Measurements from ENCODE around the gene HYDIN. TPM values are rescaled to one million over a fixed set of nuclear protein-coding genes. Genes with fewer than 3 reads are reported as not detected.

Gene HYDIN
- total RNA-seq, 1 donor from 2014 or later, result 2.7 TPM

DNA sequence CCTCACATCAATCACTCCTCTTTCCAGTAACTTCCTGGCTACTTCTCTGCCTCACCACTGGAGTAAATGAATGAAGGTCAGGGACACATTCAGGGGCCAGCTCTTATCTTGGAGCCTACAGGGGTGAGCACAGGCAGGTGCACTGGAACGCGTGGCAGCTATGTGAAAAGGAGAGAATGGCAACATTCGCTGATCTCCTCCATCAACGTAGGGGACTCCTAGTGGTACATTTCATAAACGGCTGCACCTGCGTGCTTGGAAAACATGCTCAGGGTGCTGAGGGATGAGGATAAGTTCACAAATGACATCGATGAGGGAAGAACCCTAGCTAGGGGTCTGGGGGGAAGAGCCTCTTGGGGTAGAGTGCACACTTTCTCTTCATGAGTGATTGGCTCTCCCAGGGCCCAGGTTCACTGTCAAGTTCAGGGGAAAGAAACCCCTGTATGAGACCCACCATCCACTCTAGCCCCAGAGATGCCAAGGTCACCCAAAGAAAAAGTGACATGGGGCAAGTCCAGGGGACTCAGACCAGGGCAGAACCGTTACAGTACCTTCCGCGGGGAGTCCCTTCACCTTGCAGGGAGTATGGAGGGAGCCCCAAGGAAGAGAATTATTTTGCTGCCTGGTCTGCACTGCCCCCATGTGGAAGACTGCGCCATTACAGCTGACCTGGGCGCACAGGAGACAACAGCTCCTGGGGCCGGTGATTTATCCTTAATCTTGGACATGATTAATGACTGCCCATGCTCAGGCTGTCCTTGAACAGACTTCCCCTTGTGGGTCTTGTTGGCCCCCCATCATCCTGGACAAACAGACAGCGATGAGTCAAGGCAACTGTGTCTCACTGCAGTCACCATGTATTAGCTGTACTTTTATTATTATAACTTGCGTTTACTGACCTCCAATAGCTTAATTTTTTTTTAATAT, 459.6 kb downstream of the HYDIN start:
- intact Hi-C loops (cut with DNase I), result loop anchor here (10.0 kb wide), 1 partner anchor 96 kb away; no protein-coding TSS in a partner anchor
- DNase-seq (peak; percentile 75), ATAC-seq (peak; percentile 91)
- Histone ChIP-seq H3K27ac (no peak overlapping the region), H3K4me1 (no peaks in the 10 kb centered on the region), H3K9me3 (no peaks in the 10 kb centered on the region), H3K4me3 (no peak overlapping the region), H3K36me3 (peaks cover 62% of the 10 kb centered on the region), H3K27me3 (no peaks in the 10 kb centered on the region)
- TF ChIP-seq, protein P1, sequence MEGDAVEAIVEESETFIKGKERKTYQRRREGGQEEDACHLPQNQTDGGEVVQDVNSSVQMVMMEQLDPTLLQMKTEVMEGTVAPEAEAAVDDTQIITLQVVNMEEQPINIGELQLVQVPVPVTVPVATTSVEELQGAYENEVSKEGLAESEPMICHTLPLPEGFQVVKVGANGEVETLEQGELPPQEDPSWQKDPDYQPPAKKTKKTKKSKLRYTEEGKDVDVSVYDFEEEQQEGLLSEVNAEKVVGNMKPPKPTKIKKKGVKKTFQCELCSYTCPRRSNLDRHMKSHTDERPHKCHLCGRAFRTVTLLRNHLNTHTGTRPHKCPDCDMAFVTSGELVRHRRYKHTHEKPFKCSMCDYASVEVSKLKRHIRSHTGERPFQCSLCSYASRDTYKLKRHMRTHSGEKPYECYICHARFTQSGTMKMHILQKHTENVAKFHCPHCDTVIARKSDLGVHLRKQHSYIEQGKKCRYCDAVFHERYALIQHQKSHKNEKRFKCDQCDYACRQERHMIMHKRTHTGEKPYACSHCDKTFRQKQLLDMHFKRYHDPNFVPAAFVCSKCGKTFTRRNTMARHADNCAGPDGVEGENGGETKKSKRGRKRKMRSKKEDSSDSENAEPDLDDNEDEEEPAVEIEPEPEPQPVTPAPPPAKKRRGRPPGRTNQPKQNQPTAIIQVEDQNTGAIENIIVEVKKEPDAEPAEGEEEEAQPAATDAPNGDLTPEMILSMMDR (IDR thresholded peaks at IDR 0.05), result peak; percentile 96

DNA sequence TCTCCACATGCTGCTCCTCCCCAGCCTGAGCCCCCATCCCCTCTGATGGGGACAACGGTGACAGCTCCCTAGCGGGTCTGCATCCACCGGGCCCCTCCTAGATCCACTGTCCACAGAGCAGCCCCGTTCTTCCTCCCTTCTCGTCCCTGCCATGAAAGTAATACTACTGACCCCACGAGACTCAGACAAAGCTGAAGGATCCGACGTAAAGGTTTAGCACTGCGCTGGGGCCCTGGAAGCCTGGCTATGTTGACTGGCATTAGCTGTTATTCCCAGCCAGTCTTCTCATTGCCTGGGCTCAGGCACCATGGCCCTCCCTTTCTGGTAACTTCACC, 460.3 kb downstream of the HYDIN start:
- no peak for DNase-seq
- no peak for ATAC-seq
- H3K36me3 ChIP-seq, result peaks cover 61% of the 10 kb centered on the region
- H3K27ac ChIP-seq, result no peak overlapping the region
- H3K4me3 ChIP-seq, result no peak overlapping the region
- H3K27me3 ChIP-seq, result no peaks in the 10 kb centered on the region
- H3K4me1 ChIP-seq, result no peaks in the 10 kb centered on the region
- intact Hi-C loops (cut with DNase I), result loop anchor here (10.0 kb wide), 1 partner anchor 95 kb away; no protein-coding TSS in a partner anchor
- TF ChIP-seq, protein P1 (IDR thresholded peaks at IDR 0.05), result no peak
- no peaks in the 10 kb centered on the region for H3K9me3 ChIP-seq

DNA sequence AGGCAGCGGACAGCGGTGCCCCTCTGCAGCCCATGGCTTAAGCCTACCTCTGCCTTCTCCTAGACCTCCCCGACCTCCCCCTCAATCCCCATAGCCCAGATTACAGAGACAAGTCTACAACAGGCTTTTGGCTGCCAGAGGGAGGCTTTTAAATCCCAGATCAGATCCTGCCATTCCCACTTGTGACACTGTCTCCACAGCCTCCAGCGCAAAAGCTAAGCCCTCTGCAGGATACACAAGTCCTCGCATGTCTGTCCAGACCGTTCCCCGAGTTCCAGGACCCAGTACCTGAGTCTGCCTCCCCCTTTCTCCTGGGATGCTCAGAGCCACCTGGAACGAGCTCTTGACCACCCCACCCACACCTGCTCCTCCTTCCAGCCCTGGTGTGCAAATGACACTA, 460.8 kb downstream of the HYDIN start:
- TF ChIP-seq, protein P1 (IDR thresholded peaks at IDR 0.05), result no peak
- H3K9me3 ChIP-seq, result no peaks in the 10 kb centered on the region
- no peak overlapping the region for H3K4me3 ChIP-seq
- ATAC-seq (no peak), DNase-seq (no peak)
- no peak overlapping the region for H3K27ac ChIP-seq
- H3K36me3 ChIP-seq, result peaks cover 62% of the 10 kb centered on the region
- no peaks in the 10 kb centered on the region for H3K27me3 ChIP-seq
- intact Hi-C loops (cut with DNase I), result loop anchor here (10.0 kb wide), 1 partner anchor 95 kb away; no protein-coding TSS in a partner anchor
- H3K4me1 ChIP-seq, result no peaks in the 10 kb centered on the region

DNA sequence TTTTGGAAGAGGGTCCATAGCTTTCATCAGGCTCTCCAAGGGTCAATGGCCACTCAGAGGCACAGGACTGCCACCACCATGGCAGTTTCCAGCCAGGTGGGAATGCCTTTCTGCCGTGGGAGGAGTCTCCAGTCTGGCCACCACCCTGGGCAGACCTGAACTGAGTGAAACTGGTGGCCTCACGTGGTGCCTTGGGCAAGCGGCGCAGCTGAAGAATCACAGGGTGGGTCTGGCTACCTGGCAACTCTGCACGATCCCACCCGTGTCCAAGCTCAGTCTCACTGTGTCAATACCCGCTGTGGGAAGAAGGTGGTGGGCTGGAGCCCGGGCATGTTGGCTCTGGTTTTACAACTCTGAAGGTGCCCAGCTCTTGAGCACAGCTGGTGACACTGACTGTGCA, 461.4 kb downstream of the HYDIN start:
- TF ChIP-seq, protein P1 (IDR thresholded peaks at IDR 0.05), result no peak
- no peaks in the 10 kb centered on the region for H3K27me3 ChIP-seq
- intact Hi-C loops (cut with DNase I), result no loop called here
- ATAC-seq (no peak), DNase-seq (no peak)
- H3K4me3 ChIP-seq, result no peak overlapping the region
- no peaks in the 10 kb centered on the region for H3K4me1 ChIP-seq
- no peaks in the 10 kb centered on the region for H3K9me3 ChIP-seq
- no peak overlapping the region for H3K27ac ChIP-seq
- peaks cover 58% of the 10 kb centered on the region for H3K36me3 ChIP-seq

DNA sequence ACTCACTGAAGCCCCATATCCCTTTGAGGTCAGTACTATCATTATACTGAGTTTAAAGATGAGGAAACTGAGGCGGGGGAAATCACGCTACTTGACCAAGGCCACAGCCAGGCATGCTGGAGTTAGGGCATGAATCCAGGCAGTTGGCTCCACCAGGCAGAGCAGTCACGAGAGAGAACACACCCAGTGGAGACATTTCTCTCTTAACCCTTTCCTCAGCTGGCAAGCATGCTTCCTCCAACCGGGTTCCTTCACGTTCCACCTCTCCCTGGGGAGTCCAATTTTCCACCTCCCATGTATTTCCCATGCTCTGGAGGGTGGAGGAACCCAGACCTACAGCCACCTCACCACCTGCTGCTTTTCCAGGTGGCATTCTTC, 462.3 kb downstream of the HYDIN start:
- H3K4me1 ChIP-seq, result no peaks in the 10 kb centered on the region
- no peaks in the 10 kb centered on the region for H3K27me3 ChIP-seq
- H3K4me3 ChIP-seq, result no peak overlapping the region
- TF ChIP-seq, protein P1 (IDR thresholded peaks at IDR 0.05), result no peak
- DNase-seq (no peak), ATAC-seq (no peak)
- no peaks in the 10 kb centered on the region for H3K9me3 ChIP-seq
- peaks cover 48% of the 10 kb centered on the region for H3K36me3 ChIP-seq
- intact Hi-C loops (cut with DNase I), result no loop called here
- H3K27ac ChIP-seq, result no peak overlapping the region

All from upper lobe of right lung (tissue), 1 donor.